IPS-18c (cell line): ENCODE results near the gene CNBP.

Source experiments
- H3K4me3 ChIP-seq: 2 replicates; pipeline ENCODE4 v1.7.0; 2013; ENCODE audit warnings: low read depth, mild to moderate bottlenecking, low read length, moderate library complexity; ENCODE audit not compliant: insufficient read depth
- H3K9me3 ChIP-seq: one replicate; pipeline ENCODE4 v1.6.1; 2013; ENCODE audit warnings: mild to moderate bottlenecking, low read length, moderate library complexity; ENCODE audit not compliant: control insufficient read depth, insufficient read depth

Gene CNBP

GRCh38 chr3:129120254-129121004, 63.3 kb downstream of the CNBP start:
- peak overlapping the region; percentile 81 for H3K4me3 ChIP-seq
- H3K9me3 ChIP-seq: no peaks in the 10 kb centered on the region

GRCh38 chr3:129119365-129120100, 64.2 kb downstream of the CNBP start:
- H3K4me3 ChIP-seq: peak overlapping the region; percentile 81

GRCh38 chr3:129118745-129119144, 65.0 kb downstream of the CNBP start:
- H3K9me3 ChIP-seq: no peaks in the 10 kb centered on the region
- no peak overlapping the region for H3K4me3 ChIP-seq

More at GRCh38 chr3:129119365-129120100, 64.2 kb downstream of the CNBP start:
- H3K9me3 ChIP-seq: no peaks in the 10 kb centered on the region
